ENCODE data around the gene HPGD.

The HPGD gene

GRCh38 chr4:174464949-174465348 lies 57.3 kb downstream of the HPGD start:
- no peak for DNase-seq

GRCh38 chr4:174461466-174462106 lies 60.7 kb downstream of the HPGD start:
- peak in 1 of 2 experiments; percentile 3 for DNase-seq

GRCh38 chr4:174460684-174461083 lies 61.6 kb downstream of the HPGD start:
- no peak for DNase-seq

- no peak for DNase-seq
Observed at GRCh38 chr4:174457468-174457867, 64.8 kb downstream of the HPGD start.

GRCh38 chr4:174454815-174455473 lies 67.3 kb downstream of the HPGD start:
- no peak for DNase-seq

- no peak for DNase-seq
Observed at GRCh38 chr4:174451718-174452296, 70.5 kb downstream of the HPGD start.

GRCh38 chr4:174450786-174451125 lies 71.5 kb downstream of the HPGD start:
- no peak for DNase-seq

GRCh38 chr4:174449944-174450785 lies 72.1 kb downstream of the HPGD start:
- no peak for DNase-seq

- no peak for DNase-seq
Observed at GRCh38 chr4:174449152-174449551, 73.1 kb downstream of the HPGD start.

- no peak for DNase-seq
Observed at GRCh38 chr4:174444390-174444789, 77.9 kb downstream of the HPGD start.
